HepG2 (cell line): ENCODE data around the gene ZNF90. TPM values are rescaled to one million over a fixed set of nuclear protein-coding genes. Genes with fewer than 3 reads are reported as not detected.

Experiments
- ATAC-seq: fragments of 200-7000 bp; cut with Tn5 transposase; 3 replicates; pipeline ENCODE4 v1.9.1; 2020; ENCODE audit warnings: mild to moderate bottlenecking, moderate library complexity
- BruUV-seq: library from RNA; stranded (reverse); fragments of 400-500 nt; replicated peaks from 2 replicates; lab custom pipeline; 2021; lab: Mats Ljungman, UMichigan
- CTCF ChIA-PET: fragments of 300-600 bp; formaldehyde crosslinking; extraction: SDS; loops from one replicate; lab custom pipeline; 2021; ENCODE audit warnings: low total read pairs, inconsistent platforms, low intra/inter-chr PET ratio; lab: Yijun Ruan, JAX
- POLR2A ChIA-PET: fragments of 350-600 bp; sonication (Branson Sonifier 250); formaldehyde crosslinking; loops from one replicate; lab custom pipeline; 2020; ENCODE audit warnings: antibody characterized with exemption, inconsistent platforms; lab: Yijun Ruan, JAX
- DNase-seq: peaks from one replicate; pipeline ENCODE4 v3.0.0-alpha.2; 2015; ENCODE audit warnings: low spot score
- FAIRE-seq: peaks from 3 replicates; lab custom pipeline; 2011; peaks lifted over from hg19 to GRCh38; lab: Jason Lieb, UNC
- H2AFZ ChIP-seq: one replicate; pipeline ENCODE4 v1.6.1; 2011; ENCODE audit warnings: low read length, inconsistent platforms
- H3K27ac ChIP-seq: fragments of 300-600 bp; 3 replicates; pipeline ENCODE4 v1.8.0; 2011; ENCODE audit warnings: mixed run types, mild to moderate bottlenecking, mixed read lengths, low read length, inconsistent platforms; ENCODE audit not compliant: insufficient read depth; ENCODE audit errors: extremely low read length
- H3K27me3 ChIP-seq, 2 experiments: fragments of 200-600 bp in 1 of 2; 2 replicates in 1 of 2; 3 replicates in 1 of 2; pipeline versions ENCODE4 v1.6.0 to v1.8.0; 2011; ENCODE audit warnings: low read length in 2 of 2, mild to moderate bottlenecking in 2 of 2, moderate library complexity in 2 of 2, inconsistent platforms in 1 of 2; ENCODE audit not compliant: insufficient read depth in 2 of 2, control insufficient read depth in 1 of 2
- H3K36me3 ChIP-seq, 2 experiments: fragments of 200-600 bp in 1 of 2; replicated peaks in 1 of 2; 2 replicates in 1 of 2; 3 replicates in 1 of 2; pipeline versions ENCODE4 v1.5.1 to v1.8.0; 2011; ENCODE audit warnings: low read length in 2 of 2, inconsistent platforms in 1 of 2; ENCODE audit not compliant: insufficient read depth in 2 of 2, control insufficient read depth in 1 of 2
- H3K4me1 ChIP-seq: 2 replicates; pipeline ENCODE4 v1.5.1; 2012; ENCODE audit warnings: low read length, inconsistent platforms; ENCODE audit not compliant: insufficient read depth
- H3K4me2 ChIP-seq: 2 replicates; pipeline ENCODE4 v1.6.0; 2011; ENCODE audit warnings: low read depth, low read length, inconsistent platforms
- H3K4me3 ChIP-seq, 3 experiments: fragments of 200-600 bp in 1 of 3; sonication (generic), shearing (Covaris generic) in 1 of 3; replicated peaks in 1 of 3; 2 replicates each; pipeline ENCODE4 v1.5.1; 2011 to 2016; ENCODE audit warnings: low read length in 3 of 3, inconsistent platforms in 2 of 3, low read depth in 2 of 3, mild to moderate bottlenecking in 2 of 3, control low read depth in 1 of 3, mixed read lengths in 1 of 3; ENCODE audit not compliant: insufficient read depth in 1 of 3
- H3K79me2 ChIP-seq: one replicate; pipeline ENCODE4 v1.6.1; 2011; ENCODE audit warnings: low read length, inconsistent platforms; ENCODE audit not compliant: insufficient read depth
- H3K9ac ChIP-seq: 2 replicates; pipeline ENCODE4 v1.6.0; 2011; ENCODE audit warnings: mild to moderate bottlenecking, low read depth, low read length, inconsistent platforms; ENCODE audit not compliant: insufficient read depth
- H3K9me3 ChIP-seq: 2 replicates; pipeline ENCODE4 v1.5.1; 2012; ENCODE audit warnings: mild to moderate bottlenecking, low read length
- H4K20me1 ChIP-seq: 2 replicates; pipeline ENCODE4 v1.6.0; 2011; ENCODE audit warnings: inconsistent platforms, mild to moderate bottlenecking, low read length, moderate library complexity; ENCODE audit not compliant: insufficient read depth
- DPF2 ChIP-seq: sonication (generic); formaldehyde crosslinking; IDR thresholded peaks from 2 replicates; pipeline ENCODE4 v1.4.0; 2020; ENCODE audit warnings: mild to moderate bottlenecking, low read depth, missing genetic modification reagents, borderline replicate concordance
- DR1 ChIP-seq: sonication (generic); formaldehyde crosslinking; IDR thresholded peaks from 2 replicates; pipeline ENCODE4 v1.8.0; 2021; ENCODE audit warnings: mild to moderate bottlenecking, missing genetic modification reagents, inconsistent platforms
- NPAS2 ChIP-seq: sonication (generic); formaldehyde crosslinking; IDR thresholded peaks from 2 replicates; pipeline ENCODE4 v1.8.0; 2022; ENCODE audit warnings: mild to moderate bottlenecking, missing genetic modification reagents, borderline replicate concordance
- PPARG ChIP-seq: conservative IDR thresholded peaks from 2 replicates; pipeline ENCODE4 v1.6.1; 2016; ENCODE audit warnings: missing biosample characterization, missing genetic modification reagents
- SATB2 ChIP-seq: sonication (generic); formaldehyde crosslinking; IDR thresholded peaks from 2 replicates; pipeline ENCODE4 v1.5.0; 2020; ENCODE audit warnings: missing genetic modification reagents
- ZNF12 ChIP-seq: sonication (generic); formaldehyde crosslinking; IDR thresholded peaks from 2 replicates; pipeline ENCODE4 v1.5.0; 2020; ENCODE audit warnings: missing genetic modification reagents
- ZNF331 ChIP-seq: sonication (generic); formaldehyde crosslinking; IDR thresholded peaks from 2 replicates; pipeline ENCODE4 v1.4.0; 2020; ENCODE audit warnings: missing genetic modification reagents
- ZNF800 ChIP-seq: sonication (generic); formaldehyde crosslinking; IDR thresholded peaks from 2 replicates; pipeline ENCODE4 v1.4.0; 2020; ENCODE audit warnings: missing genetic modification reagents
- WGBS: methylation state at CpG from one replicate; pipeline ENCODE4 v1.1.6; 2017; ENCODE audit warnings: low lambda C conversion rate; 5-methylcytosine and 5-hydroxymethylcytosine counted together
- in situ Hi-C: cut with HindIII; loops from 2 replicates; pipeline ENCODE4 v1.10.0; 2017; ENCODE audit warnings: low pct_unique_long_range_greater_than_20kb; ENCODE audit not compliant: extremely low pct_ligation_motif_present
- intact Hi-C: fragments of 100-400 bp; cut with micrococcal nuclease; formaldehyde crosslinking; loops from one replicate; pipeline ENCODE4 v1.10.0; 2022; ENCODE audit not compliant: unreplicated experiment
- polyA plus RNA-seq, 8 experiments: library from polyadenylated mRNA; depleted of rRNA in 3 of 8; stranded (reverse) in 7 of 8; unstranded in 1 of 8; fragments of >200 nt; fragmentation: Illumina TruSeq in 4 of 8; extraction: Trizol in 4 of 8; gene quantifications; 2 replicates each; pipeline versions ENCODE4 v1.2.1 to v1.2.3, GENCODE V29; 2011 to 2016; ENCODE audit warnings: low read depth in 4 of 8, missing spikeins in 1 of 8, mixed read lengths in 1 of 8; ENCODE audit not compliant: insufficient read depth in 1 of 8
- total RNA-seq, 5 experiments: library from RNA; depleted of rRNA; stranded (reverse); fragments of >200 nt; fragmentation: Illumina TruSeq; extraction: Trizol; gene quantifications; 2 replicates each; pipeline ENCODE4 v1.2.3, GENCODE V29; 2016; ENCODE audit warnings: low read depth in 1 of 5
- TF ChIP-seq, protein P1 (sequence below): sonication (generic); formaldehyde crosslinking; IDR thresholded peaks from 2 replicates; pipeline ENCODE4 v1.5.0; 2020; ENCODE audit warnings: mild to moderate bottlenecking, missing genetic modification reagents
- TF ChIP-seq, protein P2 (sequence below): sonication (generic); formaldehyde crosslinking; IDR thresholded peaks from 2 replicates; pipeline ENCODE4 v1.5.0; 2020; ENCODE audit warnings: mild to moderate bottlenecking, missing genetic modification reagents, moderate library complexity

The ZNF90 gene
- total and polyA plus RNA-seq, 2 of the 13 experiments (the other 11 are each of a cell fraction or from before 2014, with no cell fraction given): 2.1 to 3.8 TPM

GRCh38 chr19:20038358-20039202 lies 39.2 kb upstream of the ZNF90 start:
- peak overlapping the region; percentile 67 to 75 (median 69) for H3K4me3 ChIP-seq
- CTCF ChIA-PET: no interaction called here

GRCh38 chr19:20039203-20039723 lies 38.5 kb upstream of the ZNF90 start, which contains the start of gene ZNF682:
ZNF682 (minus strand) TSS chr19:20039505; CDS start chr19:20039345, 160 bp downstream.
- intact Hi-C loops (loop anchor here (2.0 kb wide), 1 partner anchor 14 kb away; no protein-coding TSS in a partner anchor), in situ Hi-C loops (no loop called here)
- peak within 1 kb of the TSS; percentile 67 to 75 (median 69) for H3K4me3 ChIP-seq
- H3K27ac ChIP-seq: peak within 1 kb of the TSS; percentile 79
- H2AFZ ChIP-seq: peak within 1 kb of the TSS; percentile 44
- peak within 1 kb of the TSS; percentile 47 for H3K4me2 ChIP-seq
- H3K9ac ChIP-seq: peak within 1 kb of the TSS; percentile 66
- WGBS: 26% methylated on average over 24 of the region's 25 CpGs
- H3K36me3 ChIP-seq: no peaks in the 10 kb centered on the region
- H3K27me3 ChIP-seq: no peaks in the 10 kb centered on the region
- peaks cover 21% of the 10 kb centered on the region for H3K9me3 ChIP-seq
- BruUV-seq: no TSS peak
- ChIA-PET CTCF (no interaction called here), POLR2A (interaction anchor here (0.9 to 1.7 kb wide), 5 partner anchors 11 to 263 kb away, joined by 3 to 29 read pairs (median 5); partner anchors contain the start of gene ZNF90)
- H3K79me2 ChIP-seq: peaks cover 5% of the 10 kb centered on the region
- no peaks in the 10 kb centered on the region for H4K20me1 ChIP-seq
- DNase-seq (peak; percentile 84), ATAC-seq (peak; percentile 99), FAIRE-seq (no peak)
- peaks cover 16% of the 10 kb centered on the region; the same call in 1 of the 2 replicates for H3K4me1 ChIP-seq
- TF ChIP-seq PPARG (CRISPR knock-in tag) (no peak), ZNF800 (CRISPR knock-in tag) (no peak), DPF2 (CRISPR knock-in tag) (no peak), DR1 (0 out of 2 replicates have a peak, but pooled peaks have one; percentile 27), NPAS2 (no peak), ZNF331 (no peak)
- TF ChIP-seq, protein P1, sequence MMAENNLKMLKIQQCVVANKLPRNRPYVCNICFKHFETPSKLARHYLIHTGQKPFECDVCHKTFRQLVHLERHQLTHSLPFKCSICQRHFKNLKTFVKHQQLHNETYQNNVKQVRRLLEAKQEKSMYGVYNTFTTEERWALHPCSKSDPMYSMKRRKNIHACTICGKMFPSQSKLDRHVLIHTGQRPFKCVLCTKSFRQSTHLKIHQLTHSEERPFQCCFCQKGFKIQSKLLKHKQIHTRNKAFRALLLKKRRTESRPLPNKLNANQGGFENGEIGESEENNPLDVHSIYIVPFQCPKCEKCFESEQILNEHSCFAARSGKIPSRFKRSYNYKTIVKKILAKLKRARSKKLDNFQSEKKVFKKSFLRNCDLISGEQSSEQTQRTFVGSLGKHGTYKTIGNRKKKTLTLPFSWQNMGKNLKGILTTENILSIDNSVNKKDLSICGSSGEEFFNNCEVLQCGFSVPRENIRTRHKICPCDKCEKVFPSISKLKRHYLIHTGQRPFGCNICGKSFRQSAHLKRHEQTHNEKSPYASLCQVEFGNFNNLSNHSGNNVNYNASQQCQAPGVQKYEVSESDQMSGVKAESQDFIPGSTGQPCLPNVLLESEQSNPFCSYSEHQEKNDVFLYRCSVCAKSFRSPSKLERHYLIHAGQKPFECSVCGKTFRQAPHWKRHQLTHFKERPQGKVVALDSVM (CRISPR knock-in tag): no peak
- TF ChIP-seq, protein P2, sequence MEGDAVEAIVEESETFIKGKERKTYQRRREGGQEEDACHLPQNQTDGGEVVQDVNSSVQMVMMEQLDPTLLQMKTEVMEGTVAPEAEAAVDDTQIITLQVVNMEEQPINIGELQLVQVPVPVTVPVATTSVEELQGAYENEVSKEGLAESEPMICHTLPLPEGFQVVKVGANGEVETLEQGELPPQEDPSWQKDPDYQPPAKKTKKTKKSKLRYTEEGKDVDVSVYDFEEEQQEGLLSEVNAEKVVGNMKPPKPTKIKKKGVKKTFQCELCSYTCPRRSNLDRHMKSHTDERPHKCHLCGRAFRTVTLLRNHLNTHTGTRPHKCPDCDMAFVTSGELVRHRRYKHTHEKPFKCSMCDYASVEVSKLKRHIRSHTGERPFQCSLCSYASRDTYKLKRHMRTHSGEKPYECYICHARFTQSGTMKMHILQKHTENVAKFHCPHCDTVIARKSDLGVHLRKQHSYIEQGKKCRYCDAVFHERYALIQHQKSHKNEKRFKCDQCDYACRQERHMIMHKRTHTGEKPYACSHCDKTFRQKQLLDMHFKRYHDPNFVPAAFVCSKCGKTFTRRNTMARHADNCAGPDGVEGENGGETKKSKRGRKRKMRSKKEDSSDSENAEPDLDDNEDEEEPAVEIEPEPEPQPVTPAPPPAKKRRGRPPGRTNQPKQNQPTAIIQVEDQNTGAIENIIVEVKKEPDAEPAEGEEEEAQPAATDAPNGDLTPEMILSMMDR (CRISPR knock-in tag): no peak

More at GRCh38 chr19:20038358-20039202, 39.2 kb upstream of the ZNF90 start:
- peak overlapping the region; percentile 44 for H2AFZ ChIP-seq
- H3K36me3 ChIP-seq: no peaks in the 10 kb centered on the region
- POLR2A ChIA-PET: interaction anchor here (0.9 to 1.7 kb wide), 5 partner anchors 10 to 262 kb away, joined by 3 to 29 read pairs (median 5); partner anchors contain the start of gene ZNF90
- H3K4me2 ChIP-seq: peak overlapping the region; percentile 47
- FAIRE-seq (no peak), DNase-seq (no peak), ATAC-seq (peak; percentile 65; the same call in 2 of the 3 replicates)
- peaks cover 22% of the 10 kb centered on the region; the same call in 1 of the 2 replicates for H3K9me3 ChIP-seq
- H3K27ac ChIP-seq: peak overlapping the region; percentile 79
- peak overlapping the region; percentile 66 for H3K9ac ChIP-seq
- H3K27me3 ChIP-seq: no peaks in the 10 kb centered on the region
- intact Hi-C loops: loop anchor here (2.0 kb wide), 1 partner anchor 14 kb away; no protein-coding TSS in a partner anchor
- in situ Hi-C loops: no loop called here
- no TSS peak for BruUV-seq
- H3K4me1 ChIP-seq: peaks cover 16% of the 10 kb centered on the region; the same call in 1 of the 2 replicates
- WGBS: 14% methylated on average over 8 of the region's 26 CpGs
- no peaks in the 10 kb centered on the region for H4K20me1 ChIP-seq
- TF ChIP-seq ZNF12 (CRISPR knock-in tag) (no peak), SATB2 (no peak)
- TF ChIP-seq, all 625 proteins: peak for 0
- peaks cover 5% of the 10 kb centered on the region for H3K79me2 ChIP-seq
